CD4-positive, alpha-beta memory T cell (primary cell): ENCODE measurements around the gene CSPG4. TPM values are rescaled to one million over a fixed set of nuclear protein-coding genes. Genes with fewer than 3 reads are reported as not detected.
"Not testable (repeated sequence)": the region's sequence is repeated elsewhere in the genome, so short reads cannot be mapped to it uniquely, and the experiment has no call there.

Experiments used
- CTCF ChIA-PET: fragments of 350-600 bp; sonication (Branson Sonifier 250); formaldehyde crosslinking; loops from one replicate; lab custom pipeline; 2021; ENCODE audit warnings: inconsistent platforms; ENCODE audit not compliant: partially characterized antibody; lab: Charles Lee
- POLR2A ChIA-PET: fragments of 350-600 bp; sonication (Branson Sonifier 250); formaldehyde crosslinking; loops from one replicate; lab custom pipeline; 2021; ENCODE audit not compliant: partially characterized antibody; lab: Charles Lee
- DNase-seq, 5 donors: peaks; one replicate each; pipeline versions ENCODE4 v3.0.0 to v3.0.0-alpha.2; 2020 to 2022; ENCODE audit warnings: mixed read lengths in 1 of 5
- H3K27ac ChIP-seq: one replicate; pipeline ENCODE4 v1.7.0; 2013; ENCODE audit warnings: low read depth, low read length
- H3K27me3 ChIP-seq: 2 replicates; pipeline ENCODE4 v1.7.0; 2013; ENCODE audit warnings: mild to moderate bottlenecking, low read length, moderate library complexity; ENCODE audit not compliant: insufficient read depth
- H3K36me3 ChIP-seq: 2 replicates; pipeline ENCODE4 v1.7.0; 2013; ENCODE audit warnings: mild to moderate bottlenecking, low read length, moderate library complexity; ENCODE audit not compliant: insufficient read depth
- H3K4me1 ChIP-seq: 2 replicates; pipeline ENCODE4 v1.7.0; 2013; ENCODE audit warnings: mild to moderate bottlenecking, low read length, moderate library complexity; ENCODE audit not compliant: insufficient read depth
- H3K4me3 ChIP-seq, 2 donors: one replicate each; pipeline ENCODE4 v1.7.0; 2013; ENCODE audit warnings: low read length in 2 of 2, mild to moderate bottlenecking in 1 of 2
- H3K9me3 ChIP-seq, 2 donors: one replicate each; pipeline ENCODE4 v1.7.0; 2013; ENCODE audit warnings: low read length in 2 of 2, control low read depth in 1 of 2; ENCODE audit not compliant: control insufficient read depth in 1 of 2
- H3K27ac Mint-ChIP-seq, 7 donors: one replicate each; pipeline ENCODE4 v1.8.0; 2020 to 2021; ENCODE audit warnings: mixed read lengths in 7 of 7, mild to moderate bottlenecking in 6 of 7, inconsistent platforms in 3 of 7, moderate library complexity in 3 of 7
- H3K27me3 Mint-ChIP-seq, 2 donors: one replicate each; pipeline ENCODE4 v1.8.0; 2020 to 2021; ENCODE audit warnings: mixed read lengths in 2 of 2
- H3K36me3 Mint-ChIP-seq, 2 donors: one replicate each; pipeline ENCODE4 v1.8.0; 2020 to 2021; ENCODE audit warnings: mixed read lengths in 2 of 2, inconsistent platforms in 1 of 2, mild to moderate bottlenecking in 1 of 2
- H3K4me1 Mint-ChIP-seq, 4 donors: one replicate each; pipeline ENCODE4 v1.8.0; 2020 to 2021; ENCODE audit warnings: mixed read lengths in 4 of 4, mild to moderate bottlenecking in 1 of 4
- H3K4me3 Mint-ChIP-seq, 8 donors: one replicate each; pipeline ENCODE4 v1.8.0; 2020 to 2021; ENCODE audit warnings: mixed read lengths in 8 of 8, mild to moderate bottlenecking in 7 of 8, moderate library complexity in 6 of 8, inconsistent platforms in 3 of 8
- H3K9me3 Mint-ChIP-seq, 8 donors: one replicate each; pipeline ENCODE4 v1.8.0; 2020 to 2021; ENCODE audit warnings: mixed read lengths in 8 of 8, mild to moderate bottlenecking in 5 of 8, inconsistent platforms in 3 of 8, moderate library complexity in 1 of 8
- intact Hi-C: fragments of 100-400 bp; cut with micrococcal nuclease; formaldehyde crosslinking; loops from one replicate; pipeline ENCODE4 v1.15.1; 2023
- polyA plus RNA-seq, 2 donors: library from polyadenylated mRNA; unstranded; fragments of 300-500 nt; fragmentation: Illumina TruSeq; gene quantifications; one replicate each; pipeline ENCODE4 v1.2.3, GENCODE V29; 2021
- total RNA-seq, 2 experiments: library from RNA; stranded (reverse); gene quantifications; one replicate each; pipeline ENCODE4 v1.2.3, GENCODE V29; 2021

CSPG4 gene
- total and polyA plus RNA-seq, 4 experiments from 2014 or later: not detected

- CTCF ChIA-PET: interaction anchor here (1.2 to 2.5 kb wide), 2 partner anchors 9 to 43 kb away, joined by 4 to 8 read pairs; no protein-coding TSS in a partner anchor
- intact Hi-C loops: loop anchor here (2.0 kb wide), 1 partner anchor 21 kb away; no protein-coding TSS in a partner anchor
- H3K36me3 Mint-ChIP-seq: no peaks in the 10 kb centered on the region
- Histone ChIP-seq H3K9me3 (no peaks in the 10 kb centered on the region), H3K36me3 (no peaks in the 10 kb centered on the region), H3K4me3 (no peak overlapping the region), H3K27ac (no peak overlapping the region), H3K4me1 (peaks cover 8% of the 10 kb centered on the region), H3K27me3 (no peaks in the 10 kb centered on the region)
- peak overlapping the region in 4 of 7 donors; percentile 77 to 88 (median 82) for H3K27ac Mint-ChIP-seq
- H3K27me3 Mint-ChIP-seq: peaks cover 0 to 4% of the 10 kb centered on the region in 2 donors
- POLR2A ChIA-PET: interaction anchor here (1.0 kb wide), 2 partner anchors 84 to 145 kb away, joined by 3 read pairs; partner anchors contain the start of gene UBE2Q2
- peaks cover 5 to 26% (median 13%) of the 10 kb centered on the region in 4 donors for H3K4me1 Mint-ChIP-seq
- no peaks in the 10 kb centered on the region for H3K9me3 Mint-ChIP-seq
- DNase-seq: no peak
- peak overlapping the region; percentile 79 to 92 (median 88) for H3K4me3 Mint-ChIP-seq
These were observed 46.9 kb upstream of the CSPG4 start for GRCh38 chr15:75759416-75760130.

GRCh38 chr15:75758071-75758872, 45.6 kb upstream of the CSPG4 start:
- Histone ChIP-seq H3K27me3 (no peaks in the 10 kb centered on the region), H3K4me3 (peak overlapping the region; percentile 66 to 82), H3K4me1 (peaks cover 8% of the 10 kb centered on the region), H3K27ac (peak overlapping the region; percentile 36), H3K9me3 (no peaks in the 10 kb centered on the region), H3K36me3 (no peaks in the 10 kb centered on the region)
- H3K27ac Mint-ChIP-seq: peak overlapping the region; percentile 67 to 84 (median 72)
- H3K27me3 Mint-ChIP-seq: peaks cover 0 to 2% of the 10 kb centered on the region in 2 donors
- ChIA-PET POLR2A (interaction anchor here (1.0 to 1.3 kb wide), 2 partner anchors 85 to 305 kb away, joined by 3 to 5 read pairs; partner anchors contain the start of gene UBE2Q2), CTCF (interaction anchor here (1.2 to 2.5 kb wide), 5 partner anchors 10 to 163 kb away, joined by 3 to 8 read pairs (median 3); no protein-coding TSS in a partner anchor)
- no peaks in the 10 kb centered on the region for H3K36me3 Mint-ChIP-seq
- peak overlapping the region; percentile 79 to 92 (median 88) for H3K4me3 Mint-ChIP-seq
- intact Hi-C loops: loop anchor here (2.0 kb wide), 1 partner anchor 19 kb away; no protein-coding TSS in a partner anchor
- DNase-seq: peak; percentile 27 to 67 (median 35)
- no peaks in the 10 kb centered on the region for H3K9me3 Mint-ChIP-seq
- peaks cover 5 to 26% (median 13%) of the 10 kb centered on the region in 4 donors for H3K4me1 Mint-ChIP-seq

DNA sequence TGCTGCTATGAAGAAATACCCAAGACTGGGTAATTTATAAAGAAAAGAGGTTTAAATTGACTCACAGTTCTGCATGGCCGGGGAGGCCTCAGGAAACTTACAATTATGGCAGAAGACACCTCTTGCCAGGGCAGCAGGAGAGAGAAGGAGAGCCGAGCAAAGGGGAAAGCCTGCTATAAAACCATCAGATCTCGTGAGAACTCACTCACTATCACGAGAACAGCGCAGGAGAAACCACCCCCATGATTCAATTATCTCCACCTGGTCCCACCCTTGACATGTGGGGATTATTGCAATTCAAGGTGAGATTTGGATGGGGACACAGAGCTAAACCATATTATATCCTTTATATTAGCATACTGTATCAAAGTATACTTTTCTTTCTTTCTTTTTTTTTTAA, 42.2 kb upstream of the CSPG4 start:
- H3K27ac ChIP-seq, H3K9me3 Mint-ChIP-seq, intact Hi-C loops, DNase-seq, H3K9me3 ChIP-seq, H3K27me3 Mint-ChIP-seq, H3K4me3 ChIP-seq, H3K36me3 Mint-ChIP-seq, H3K36me3 ChIP-seq, POLR2A ChIA-PET, H3K27ac Mint-ChIP-seq, H3K27me3 ChIP-seq: not testable (repeated sequence)
- Mint-ChIP-seq H3K4me1 (peaks cover 5 to 21% (median 13%) of the 10 kb centered on the region in 4 donors), H3K4me3 (peak overlapping the region in 1 of 8 donors; percentile 21)
- peaks cover 10% of the 10 kb centered on the region for H3K4me1 ChIP-seq
- CTCF ChIA-PET: interaction anchor here (0.9 kb wide), 1 partner anchor 47 kb away, joined by 3 read pairs; no protein-coding TSS in a partner anchor

DNA sequence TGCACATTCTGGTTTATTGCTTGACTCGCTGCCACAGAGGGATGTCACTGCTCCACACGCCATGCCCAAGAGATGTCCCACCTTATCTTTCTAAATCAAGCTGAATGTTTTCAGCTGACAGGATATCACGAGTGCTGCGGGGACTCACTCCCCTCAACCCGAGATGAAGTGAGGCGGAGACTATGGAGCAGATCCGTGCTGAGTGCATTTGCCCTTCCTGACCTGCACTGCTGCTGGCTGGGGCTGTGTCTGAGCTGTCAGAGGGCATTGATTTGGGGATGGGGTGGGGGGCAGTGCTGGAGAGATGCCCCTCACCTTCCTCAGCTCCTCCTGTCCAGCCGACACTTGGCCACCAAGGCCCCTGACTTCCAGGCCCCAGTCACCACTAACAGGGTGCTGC, 40.5 kb upstream of the CSPG4 start:
- ChIA-PET CTCF (no interaction called here), POLR2A (no interaction called here)
- H3K4me1 Mint-ChIP-seq: peaks cover 8 to 16% (median 12%) of the 10 kb centered on the region in 4 donors
- Histone ChIP-seq H3K4me1 (peaks cover 13% of the 10 kb centered on the region), H3K9me3 (no peaks in the 10 kb centered on the region), H3K4me3 (no peak overlapping the region), H3K27me3 (no peaks in the 10 kb centered on the region), H3K27ac (no peak overlapping the region), H3K36me3 (no peaks in the 10 kb centered on the region)
- H3K4me3 Mint-ChIP-seq: no peak overlapping the region
- intact Hi-C loops: no loop called here
- H3K36me3 Mint-ChIP-seq: no peaks in the 10 kb centered on the region
- DNase-seq: no peak
- no peaks in the 10 kb centered on the region for H3K27me3 Mint-ChIP-seq
- no peaks in the 10 kb centered on the region for H3K9me3 Mint-ChIP-seq
- H3K27ac Mint-ChIP-seq: no peak overlapping the region

DNA sequence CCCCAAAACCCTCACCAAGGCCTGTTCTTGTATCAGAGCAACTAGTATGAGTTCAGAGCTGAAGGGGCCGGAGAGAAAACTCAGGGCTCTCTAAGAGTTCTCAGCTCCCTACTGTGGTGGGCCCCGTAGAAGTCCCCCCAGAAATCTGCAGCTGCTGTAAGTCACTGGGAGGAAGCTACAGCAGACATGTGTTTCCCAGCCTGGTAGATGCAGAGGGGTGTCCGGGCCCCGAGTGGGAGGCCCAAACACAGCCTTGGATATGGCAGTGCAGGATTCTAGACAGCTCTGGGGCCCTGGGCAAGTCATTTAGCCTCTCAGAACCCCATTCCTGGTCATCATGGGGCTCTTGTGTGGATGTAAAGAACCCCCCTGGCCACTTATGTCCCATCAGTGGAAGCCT, 39.2 kb upstream of the CSPG4 start:
- Mint-ChIP-seq H3K27ac (no peak overlapping the region), H3K4me3 (no peak overlapping the region), H3K36me3 (no peaks in the 10 kb centered on the region), H3K4me1 (peaks cover 7 to 11% (median 10%) of the 10 kb centered on the region in 4 donors), H3K27me3 (no peaks in the 10 kb centered on the region), H3K9me3 (no peaks in the 10 kb centered on the region)
- H3K4me1 ChIP-seq: peaks cover 13% of the 10 kb centered on the region
- ChIA-PET POLR2A (interaction anchor here (1.2 kb wide), 1 partner anchor 13 kb away, joined by 3 read pairs; no protein-coding TSS in a partner anchor), CTCF (no interaction called here)
- intact Hi-C loops: no loop called here
- H3K4me3 ChIP-seq: no peak overlapping the region
- no peak for DNase-seq
- no peak overlapping the region for H3K27ac ChIP-seq
- no peaks in the 10 kb centered on the region for H3K9me3 ChIP-seq
- H3K27me3 ChIP-seq: no peaks in the 10 kb centered on the region
- no peaks in the 10 kb centered on the region for H3K36me3 ChIP-seq

GRCh38 chr15:75751116-75751875, 38.6 kb upstream of the CSPG4 start:
- DNase-seq: no peak
- H3K4me3 ChIP-seq: no peak overlapping the region
- no peaks in the 10 kb centered on the region for H3K36me3 Mint-ChIP-seq
- peak overlapping the region in 1 of 7 donors; percentile 23 for H3K27ac Mint-ChIP-seq
- H3K27me3 Mint-ChIP-seq: no peaks in the 10 kb centered on the region
- intact Hi-C loops: no loop called here
- H3K9me3 ChIP-seq: no peaks in the 10 kb centered on the region
- CTCF ChIA-PET: no interaction called here
- H3K36me3 ChIP-seq: no peaks in the 10 kb centered on the region
- peaks cover 7 to 11% (median 10%) of the 10 kb centered on the region in 4 donors for H3K4me1 Mint-ChIP-seq
- H3K4me1 ChIP-seq: peaks cover 13% of the 10 kb centered on the region
- no peak overlapping the region for H3K4me3 Mint-ChIP-seq
- H3K27me3 ChIP-seq: no peaks in the 10 kb centered on the region
- POLR2A ChIA-PET: no interaction called here
- no peaks in the 10 kb centered on the region for H3K9me3 Mint-ChIP-seq
- H3K27ac ChIP-seq: no peak overlapping the region
